Measurements from ENCODE around the gene NPLOC4.

DNA sequence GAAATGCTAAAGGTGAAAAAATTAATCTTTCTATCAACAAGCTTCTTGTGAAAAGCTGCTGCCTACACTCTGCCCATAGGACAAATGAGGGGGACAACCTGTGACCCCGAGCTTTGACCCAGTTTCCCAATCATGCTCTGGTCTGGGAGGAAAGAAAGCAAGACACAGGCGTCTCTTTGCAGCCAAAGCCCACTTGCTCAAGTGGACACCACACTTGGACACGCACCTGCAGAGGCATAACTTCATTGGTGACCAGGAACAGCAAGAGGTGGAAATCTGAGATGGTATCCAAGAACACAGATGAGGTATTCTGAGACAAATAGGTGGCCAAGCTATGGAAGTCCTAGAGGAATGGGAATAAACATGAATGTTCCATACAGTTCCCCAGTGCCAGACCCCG is 69.7 kb downstream of the NPLOC4 start:
- no peak for TF ChIP-seq CTCF (IDR thresholded peaks at IDR 0.05)
- TF ChIP-seq EZH2phosphoT487 (IDR thresholded peaks at IDR 0.05), result no peak
- no peak for TF ChIP-seq EZH2 (IDR thresholded peaks at IDR 0.05)

Measured in neural progenitor cell (in vitro differentiated cells).